ENCODE results near the gene RCAN1.
"Not testable (repeated sequence)": the region's sequence is repeated elsewhere in the genome, so short reads cannot be mapped to it uniquely, and the experiment has no call there.

Gene RCAN1

GRCh38 chr21:34621434-34622350 is 6.8 kb upstream of the RCAN1 start:
- DNase-seq: no peak

- no peak for DNase-seq
Observed at GRCh38 chr21:34619841-34620665, 5.1 kb upstream of the RCAN1 start.

- no peak for DNase-seq
Observed at GRCh38 chr21:34618941-34619340, 4.0 kb upstream of the RCAN1 start.

- no peak for DNase-seq
Observed at GRCh38 chr21:34617753-34618339, 2.9 kb upstream of the RCAN1 start.

GRCh38 chr21:34615487-34615814 is 538 bp upstream of the RCAN1 start:
- no peak for DNase-seq

GRCh38 chr21:34613679-34614627 is 960 bp downstream of the RCAN1 start:
- peak; percentile 47 for DNase-seq

DNA sequence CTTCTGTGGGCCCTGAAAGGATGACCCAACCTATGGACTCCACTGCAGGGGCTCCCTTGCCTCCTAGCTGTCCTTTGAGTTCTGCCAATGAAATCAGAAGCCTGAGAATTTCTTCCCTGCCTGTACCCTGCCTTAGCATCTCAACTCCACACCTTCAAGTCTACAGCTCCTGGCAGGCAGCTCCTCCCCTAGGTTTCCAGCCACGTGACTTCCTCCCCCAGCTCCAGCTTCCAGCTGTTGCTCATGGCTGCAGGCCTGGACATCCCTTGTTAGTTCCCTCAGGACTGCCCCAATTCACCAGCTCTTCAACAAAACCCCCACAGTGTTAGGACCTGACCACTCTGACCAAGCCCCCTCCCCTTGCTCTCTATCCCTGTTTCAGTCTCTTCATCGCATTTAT is 2.4 kb downstream of the RCAN1 start:
- no peak for DNase-seq

- no peak for DNase-seq
Observed at GRCh38 chr21:34612056-34612455, 2.9 kb downstream of the RCAN1 start.

DNA sequence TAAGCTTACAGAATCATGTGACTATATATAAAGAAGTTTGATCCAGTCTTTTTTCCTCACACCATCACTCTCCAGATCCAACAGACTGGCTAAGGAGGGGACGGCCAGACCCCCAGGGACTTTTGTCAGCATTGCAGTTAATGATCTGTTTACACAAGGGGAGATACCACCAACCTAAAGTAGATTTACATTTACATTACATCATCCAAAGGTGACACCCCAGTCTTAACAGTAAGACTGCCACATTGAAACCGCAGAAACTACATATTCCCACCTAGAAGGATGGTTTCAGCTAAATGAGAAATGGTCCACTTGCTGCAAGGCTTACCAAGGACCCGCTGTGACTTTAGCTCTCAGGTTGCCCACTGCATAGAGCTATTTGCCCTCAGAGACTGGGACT is 3.4 kb downstream of the RCAN1 start:
- DNase-seq: no peak

DNA sequence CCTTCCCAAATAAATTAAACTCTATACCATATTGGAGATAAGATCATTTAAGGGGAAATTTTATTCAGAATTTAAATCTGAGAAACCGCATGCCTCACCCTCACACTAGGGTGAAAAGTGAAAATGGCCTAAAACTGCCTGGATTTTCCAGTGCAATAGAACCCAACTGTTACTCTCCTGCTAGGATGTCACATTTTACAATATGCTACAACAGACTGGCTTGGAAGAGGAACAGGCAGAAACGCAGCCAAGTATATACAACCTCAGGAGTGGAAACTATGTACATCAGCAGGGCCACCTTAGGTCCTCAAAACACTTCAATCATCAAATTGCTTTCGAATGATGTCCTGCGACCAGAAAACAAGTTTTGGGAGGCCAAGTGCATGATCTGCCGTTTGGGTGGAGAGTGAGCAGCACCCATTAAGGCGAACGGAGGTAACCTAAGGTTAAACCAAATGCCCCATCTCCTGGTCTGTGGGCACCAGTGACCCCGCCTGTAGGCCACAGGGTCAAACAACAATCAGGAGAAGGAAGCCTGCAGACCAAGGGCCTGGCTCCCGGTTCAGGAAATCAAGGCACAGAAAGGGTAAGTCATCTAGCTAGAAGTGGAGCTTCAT is 4.9 kb downstream of the RCAN1 start:
- no peak for DNase-seq

DNA sequence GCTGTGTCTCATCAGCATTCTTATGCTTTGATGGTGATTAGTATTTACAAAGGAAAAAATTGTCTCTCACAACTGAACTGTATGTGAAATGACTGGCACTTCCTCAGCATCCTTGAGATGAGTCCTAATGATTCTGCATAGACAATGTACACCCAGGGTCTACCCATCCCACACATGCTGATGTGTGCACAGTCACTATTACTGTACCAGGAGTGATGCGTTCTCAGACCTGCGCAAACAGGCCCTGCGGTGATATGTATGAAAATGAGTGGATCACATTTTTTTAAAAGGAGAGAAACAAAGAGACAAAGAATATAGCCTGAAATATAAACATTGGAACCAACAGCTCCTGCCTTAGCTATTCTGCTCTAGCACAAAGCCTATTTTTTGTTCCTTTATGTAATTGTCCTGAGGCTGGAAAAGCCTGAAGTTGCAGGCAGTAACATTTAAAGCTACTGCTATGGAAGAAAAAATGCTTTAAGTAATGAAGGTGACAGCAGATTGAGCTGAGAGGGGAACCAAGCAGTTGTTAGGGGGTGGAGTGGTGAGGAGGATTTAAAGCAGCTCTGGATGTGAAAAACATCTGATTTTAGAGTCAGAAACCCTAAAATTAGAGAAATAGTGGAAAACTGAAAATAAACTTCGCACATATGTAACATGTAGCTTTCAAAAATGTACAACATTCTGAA is 5.5 kb downstream of the RCAN1 start:
- no peak for DNase-seq

DNA sequence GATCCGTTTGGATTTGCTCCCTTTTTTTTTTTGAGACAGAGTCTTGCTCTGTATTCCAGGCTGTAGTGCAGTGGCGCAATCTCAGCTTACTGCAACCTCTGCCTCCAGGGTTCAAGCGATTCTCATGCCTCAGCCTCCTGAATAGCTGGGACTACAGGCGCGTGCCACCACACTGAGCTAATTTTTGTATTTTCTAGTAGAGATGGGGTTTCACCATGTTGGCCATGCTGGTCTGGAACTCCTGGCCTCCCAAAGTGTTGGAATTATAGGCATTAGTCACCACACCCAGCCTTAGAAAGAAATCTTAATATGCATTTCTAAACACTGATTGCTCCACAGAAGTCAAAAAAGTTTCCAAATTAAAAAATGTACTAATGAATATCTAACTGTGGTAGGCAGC is 7.5 kb downstream of the RCAN1 start:
- not testable (repeated sequence) for DNase-seq

GRCh38 chr21:34606621-34607020 is 8.3 kb downstream of the RCAN1 start:
- no peak for DNase-seq

GRCh38 chr21:34606051-34606450 is 8.9 kb downstream of the RCAN1 start:
- no peak for DNase-seq

- not testable (repeated sequence) for DNase-seq
Observed at GRCh38 chr21:34604956-34605355, 10.0 kb downstream of the RCAN1 start.

DNA sequence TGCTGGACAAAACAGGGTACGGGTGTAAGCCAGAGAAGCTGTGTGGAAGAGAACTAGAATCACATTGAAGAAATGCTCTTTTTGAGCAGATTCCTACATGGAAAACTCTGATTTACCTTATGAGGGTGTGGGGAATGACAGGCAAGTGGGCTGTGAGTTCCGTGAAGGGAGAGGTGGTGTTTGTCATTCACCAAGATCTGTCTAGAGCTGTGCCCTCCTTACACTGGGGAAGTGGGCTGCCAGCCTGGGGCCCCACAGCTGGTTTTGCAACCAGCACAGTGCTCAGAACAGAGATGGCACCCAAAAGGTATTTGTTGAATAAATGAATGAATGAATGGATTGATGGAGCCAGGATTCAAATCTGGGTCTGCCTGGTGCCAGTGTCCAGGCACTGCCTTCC is 10.4 kb downstream of the RCAN1 start:
- DNase-seq: no peak

- no peak for DNase-seq
Observed at GRCh38 chr21:34603710-34604057, 11.2 kb downstream of the RCAN1 start.

GRCh38 chr21:34603002-34603709 is 11.8 kb downstream of the RCAN1 start:
- peak; percentile 84 for DNase-seq

- no peak for DNase-seq
Observed at GRCh38 chr21:34602061-34602460, 12.9 kb downstream of the RCAN1 start.

- no peak for DNase-seq
Observed at GRCh38 chr21:34599534-34600101, 15.3 kb downstream of the RCAN1 start.

Measured in eye (tissue), 1 donor.